Measurements from ENCODE around the gene PCDHGA2.
"Not testable (repeated sequence)": the region's sequence is repeated elsewhere in the genome, so short reads cannot be mapped to it uniquely, and the experiment has no call there.

The PCDHGA2 gene

DNA sequence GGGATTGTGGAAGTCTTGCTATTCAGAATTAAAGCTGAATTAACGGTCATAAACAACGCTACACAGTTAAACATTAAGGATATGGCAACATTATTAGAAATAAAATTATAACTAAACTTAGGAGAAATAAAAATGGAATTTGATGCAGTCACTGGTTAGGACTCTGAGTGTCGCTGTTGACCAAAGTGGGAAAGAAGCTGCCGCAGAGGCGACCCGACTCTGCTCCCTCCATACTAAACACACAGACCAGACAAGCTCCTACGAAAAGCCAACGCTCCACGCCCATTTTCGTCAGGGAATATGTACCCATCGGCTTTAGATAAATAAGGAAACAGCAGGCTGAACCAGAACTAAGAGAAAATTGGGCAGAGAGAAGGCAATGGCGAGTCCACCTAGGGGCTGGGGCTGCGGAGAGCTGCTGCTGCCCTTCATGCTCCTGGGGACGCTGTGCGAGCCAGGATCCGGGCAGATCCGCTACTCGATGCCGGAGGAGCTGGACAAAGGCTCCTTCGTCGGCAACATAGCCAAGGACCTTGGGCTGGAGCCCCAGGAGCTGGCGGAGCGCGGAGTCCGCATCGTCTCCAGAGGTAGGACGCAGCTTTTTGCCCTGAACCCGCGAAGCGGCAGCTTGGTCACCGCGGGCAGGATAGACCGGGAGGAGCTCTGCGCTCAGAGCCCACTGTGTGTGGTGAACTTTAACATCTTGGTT lies 25.5 kb downstream of the PCDHGA2 start, which contains the start of gene PCDHGA5:
PCDHGA5 (plus strand) TSS at position 211 of the 709 bp plus-strand sequence; CDS start at position 380, 169 bp downstream.
- FAIRE-seq: no peak
- TF ChIP-seq TAF1 (IDR thresholded peaks at IDR 0.05; ENCODE audit: low read depth, low read length) (no peak), POU2F2 (IDR thresholded peaks at IDR 0.05; ENCODE audit: low read depth, low read length) (no peak), SPI1 (IDR thresholded peaks at IDR 0.05; ENCODE audit: low read depth, low read length) (no peak)
- DNase-seq (ENCODE audit: insufficient read length, low spot score): no peak

DNA sequence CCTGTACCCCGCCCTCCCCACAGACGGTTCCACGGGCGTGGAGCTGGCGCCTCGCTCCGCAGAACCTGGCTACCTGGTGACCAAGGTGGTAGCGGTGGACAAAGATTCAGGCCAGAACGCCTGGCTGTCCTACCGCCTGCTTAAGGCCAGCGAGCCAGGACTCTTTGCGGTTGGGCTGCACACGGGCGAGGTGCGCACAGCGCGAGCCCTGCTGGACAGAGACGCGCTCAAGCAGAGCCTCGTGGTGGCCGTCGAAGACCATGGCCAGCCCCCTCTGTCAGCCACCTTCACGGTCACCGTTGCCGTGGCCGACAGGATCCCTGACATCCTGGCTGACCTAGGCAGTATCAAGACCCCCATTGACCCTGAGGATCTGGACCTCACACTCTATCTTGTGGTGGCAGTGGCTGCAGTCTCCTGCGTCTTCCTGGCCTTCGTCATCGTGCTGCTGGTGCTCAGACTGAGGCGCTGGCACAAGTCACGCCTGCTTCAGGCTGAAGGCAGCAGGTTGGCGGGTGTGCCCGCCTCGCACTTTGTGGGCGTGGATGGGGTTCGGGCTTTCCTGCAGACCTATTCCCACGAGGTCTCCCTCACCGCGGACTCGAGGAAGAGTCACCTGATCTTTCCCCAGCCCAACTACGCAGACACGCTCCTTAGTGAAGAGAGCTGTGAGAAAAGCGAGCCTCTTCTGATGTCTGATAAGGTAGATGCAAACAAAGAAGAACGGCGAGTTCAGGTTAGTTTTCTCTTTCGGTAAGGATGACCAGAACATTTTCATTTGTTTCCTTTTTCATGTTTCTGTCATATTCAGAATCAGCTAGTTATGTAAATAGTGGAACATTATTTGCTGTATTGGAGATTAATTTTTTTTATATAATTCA lies 27.7 kb downstream of the PCDHGA2 start:
- DNase-seq (ENCODE audit: insufficient read length, low spot score): no peak
- TF ChIP-seq TAF1 (IDR thresholded peaks at IDR 0.05; ENCODE audit: low read depth, low read length): no peak
- TF ChIP-seq POLR2A (IDR thresholded peaks at IDR 0.05; ENCODE audit: low read depth, low read length): no peak
- no peak for TF ChIP-seq PAX5 (IDR thresholded peaks at IDR 0.05; ENCODE audit: insufficient read depth, low read length, severe bottlenecking)
- no peak for TF ChIP-seq SPI1 (IDR thresholded peaks at IDR 0.05; ENCODE audit: low read depth, low read length)
- no peak for TF ChIP-seq POU2F2 (IDR thresholded peaks at IDR 0.05; ENCODE audit: low read depth, low read length)
- TF ChIP-seq POLR2AphosphoS5 (IDR thresholded peaks at IDR 0.05; ENCODE audit: low read depth, low read length): no peak
- no peak for FAIRE-seq

DNA sequence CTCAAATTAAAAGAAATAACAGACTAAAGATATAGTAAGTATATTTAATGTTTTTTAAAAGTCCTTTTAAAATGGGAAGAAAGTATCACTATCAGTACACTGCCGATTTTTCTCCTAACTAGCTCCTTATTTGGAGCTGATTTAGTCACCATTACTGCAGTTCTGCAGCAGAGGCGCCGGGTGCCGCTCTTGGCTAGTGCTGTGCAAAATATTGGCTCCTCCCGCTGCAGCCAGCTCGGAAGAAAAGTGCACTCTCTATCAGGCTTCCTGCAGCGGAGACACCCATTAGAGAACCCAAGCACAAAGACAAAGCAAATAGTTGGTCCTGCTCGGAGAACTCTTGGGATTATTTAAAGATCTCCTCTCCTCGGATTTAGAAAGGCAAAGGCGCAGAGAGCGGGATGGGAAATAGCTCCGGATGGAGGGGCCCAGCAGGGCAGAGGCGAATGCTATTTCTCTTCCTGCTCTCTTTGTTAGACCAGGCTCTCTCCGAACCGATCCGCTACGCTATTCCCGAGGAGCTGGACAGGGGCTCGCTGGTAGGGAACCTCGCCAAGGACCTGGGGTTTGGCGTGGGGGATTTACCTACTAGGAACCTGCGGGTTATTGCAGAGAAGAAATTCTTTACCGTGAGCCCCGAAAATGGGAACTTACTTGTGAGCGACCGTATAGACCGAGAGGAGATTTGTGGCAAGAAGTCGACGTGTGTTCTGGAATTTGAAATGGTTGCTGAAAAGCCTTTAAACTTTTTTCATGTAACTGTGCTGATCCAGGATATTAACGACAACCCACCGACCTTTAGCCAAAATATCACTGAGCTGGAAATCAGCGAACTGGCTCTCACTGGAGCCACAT lies 31.7 kb downstream of the PCDHGA2 start, which contains the start of gene PCDHGB3:
PCDHGB3 (plus strand) TSS at position 249 of the 855 bp plus-strand sequence; CDS start at position 402, 153 bp downstream.
- TF ChIP-seq POLR2AphosphoS5 (IDR thresholded peaks at IDR 0.05; ENCODE audit: low read depth, low read length): no peak
- FAIRE-seq: peak; percentile 5

DNA sequence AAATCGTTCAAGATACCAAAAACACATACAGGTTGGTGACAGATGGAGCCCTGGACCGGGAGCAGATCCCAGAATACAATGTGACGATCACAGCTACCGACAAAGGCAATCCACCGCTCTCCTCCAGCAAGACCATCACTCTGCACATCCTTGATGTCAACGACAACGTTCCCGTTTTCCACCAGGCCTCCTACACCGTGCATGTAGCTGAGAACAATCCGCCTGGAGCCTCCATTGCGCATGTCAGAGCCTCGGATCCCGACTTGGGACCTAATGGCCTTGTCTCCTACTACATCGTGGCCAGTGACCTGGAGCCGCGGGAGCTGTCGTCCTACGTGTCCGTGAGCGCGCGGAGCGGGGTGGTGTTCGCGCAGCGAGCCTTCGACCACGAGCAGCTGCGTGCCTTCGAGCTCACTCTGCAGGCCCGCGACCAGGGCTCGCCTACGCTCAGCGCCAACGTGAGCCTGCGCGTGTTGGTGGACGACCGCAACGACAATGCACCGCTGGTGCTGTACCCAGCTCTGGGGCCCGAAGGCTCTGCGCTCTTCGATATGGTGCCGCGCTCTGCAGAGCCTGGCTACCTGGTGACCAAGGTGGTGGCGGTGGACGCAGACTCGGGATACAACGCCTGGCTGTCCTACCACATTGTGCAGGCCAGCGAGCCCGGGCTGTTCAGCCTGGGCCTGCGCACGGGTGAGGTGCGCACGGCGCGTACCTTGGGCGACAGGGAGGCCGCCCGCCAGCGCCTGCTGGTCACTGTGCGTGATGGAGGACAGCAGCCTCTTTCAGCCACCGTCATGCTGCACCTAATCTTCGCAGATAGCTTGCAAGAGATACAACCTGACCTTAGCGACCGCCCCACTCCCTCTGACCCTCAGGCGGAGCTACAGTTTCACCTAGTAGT lies 33.3 kb downstream of the PCDHGA2 start:
- FAIRE-seq: no peak
- TF ChIP-seq SPI1 (IDR thresholded peaks at IDR 0.05; ENCODE audit: low read depth, low read length) (no peak), POU2F2 (IDR thresholded peaks at IDR 0.05; ENCODE audit: low read depth, low read length) (no peak), TAF1 (IDR thresholded peaks at IDR 0.05; ENCODE audit: low read depth, low read length) (no peak), POLR2AphosphoS5 (IDR thresholded peaks at IDR 0.05; ENCODE audit: low read depth, low read length) (no peak), POLR2A (IDR thresholded peaks at IDR 0.05; ENCODE audit: low read depth, low read length) (no peak), PAX5 (IDR thresholded peaks at IDR 0.05; ENCODE audit: insufficient read depth, low read length, severe bottlenecking) (no peak)
- no peak for DNase-seq (ENCODE audit: insufficient read length, low spot score)

More for the DNA sequence above, 31.7 kb downstream of the PCDHGA2 start, which contains the start of gene PCDHGB3:
- DNase-seq (ENCODE audit: insufficient read length, low spot score): peak; percentile 43

DNA sequence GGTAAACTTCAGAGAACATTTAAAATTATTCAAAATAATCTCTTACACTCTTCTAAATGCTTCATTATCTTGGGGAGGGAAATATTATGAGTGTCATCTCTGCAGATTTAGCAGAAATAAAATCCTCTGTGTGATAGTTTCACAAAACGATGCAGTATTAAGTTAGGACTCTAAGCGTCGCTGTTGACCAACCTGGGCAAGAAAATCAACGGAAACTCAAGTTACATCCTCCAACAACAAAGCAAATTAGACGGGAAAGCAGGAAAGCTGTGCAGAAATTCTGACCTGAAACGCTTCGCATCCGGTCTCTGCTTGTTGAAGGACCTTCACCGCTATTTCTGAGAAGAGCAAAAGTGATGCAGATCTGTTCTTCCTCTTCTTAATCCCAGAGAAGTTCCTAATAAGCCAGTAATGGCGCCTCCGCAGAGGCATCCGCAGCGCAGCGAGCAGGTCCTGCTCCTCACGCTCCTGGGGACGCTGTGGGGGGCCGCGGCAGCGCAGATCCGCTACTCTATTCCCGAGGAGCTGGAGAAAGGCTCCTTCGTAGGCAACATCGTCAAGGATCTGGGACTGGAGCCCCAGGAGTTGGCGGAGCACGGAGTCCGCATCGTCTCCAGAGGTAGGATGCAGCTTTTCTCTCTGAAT lies 35.2 kb downstream of the PCDHGA2 start, which contains the start of gene PCDHGA6:
PCDHGA6 (plus strand) TSS at position 219 of the 645 bp plus-strand sequence; CDS start at position 412, 193 bp downstream.
- no peak for FAIRE-seq
- TF ChIP-seq POU2F2 (IDR thresholded peaks at IDR 0.05; ENCODE audit: low read depth, low read length) (no peak), POLR2AphosphoS5 (IDR thresholded peaks at IDR 0.05; ENCODE audit: low read depth, low read length) (no peak), POLR2A (IDR thresholded peaks at IDR 0.05; ENCODE audit: low read depth, low read length) (no peak), PAX5 (IDR thresholded peaks at IDR 0.05; ENCODE audit: insufficient read depth, low read length, severe bottlenecking) (no peak), SPI1 (IDR thresholded peaks at IDR 0.05; ENCODE audit: low read depth, low read length) (no peak), TAF1 (IDR thresholded peaks at IDR 0.05; ENCODE audit: low read depth, low read length) (no peak)

DNA sequence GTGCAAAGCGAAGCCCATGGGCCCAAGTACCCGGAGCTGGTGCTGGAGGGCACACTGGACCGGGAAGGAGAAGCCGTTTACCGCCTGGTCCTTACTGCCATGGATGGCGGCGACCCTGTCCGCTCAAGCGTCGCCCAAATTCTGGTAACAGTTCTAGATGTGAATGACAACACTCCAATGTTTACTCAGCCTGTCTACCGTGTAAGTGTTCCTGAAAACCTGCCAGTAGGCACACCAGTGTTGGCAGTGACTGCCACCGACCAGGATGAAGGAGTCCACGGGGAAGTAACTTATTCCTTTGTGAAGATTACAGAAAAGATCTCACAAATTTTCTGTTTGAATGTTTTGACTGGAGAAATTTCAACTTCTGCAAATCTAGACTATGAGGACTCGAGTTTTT lies 36.1 kb downstream of the PCDHGA2 start:
- FAIRE-seq (no peak), DNase-seq (ENCODE audit: insufficient read length, low spot score) (no peak)
- TF ChIP-seq POLR2AphosphoS5 (IDR thresholded peaks at IDR 0.05; ENCODE audit: low read depth, low read length): no peak
- no peak for TF ChIP-seq TAF1 (IDR thresholded peaks at IDR 0.05; ENCODE audit: low read depth, low read length)
- TF ChIP-seq SPI1 (IDR thresholded peaks at IDR 0.05; ENCODE audit: low read depth, low read length): no peak

More for the DNA sequence above, 35.2 kb downstream of the PCDHGA2 start, which contains the start of gene PCDHGA6:
- DNase-seq (ENCODE audit: insufficient read length, low spot score): no peak

DNA sequence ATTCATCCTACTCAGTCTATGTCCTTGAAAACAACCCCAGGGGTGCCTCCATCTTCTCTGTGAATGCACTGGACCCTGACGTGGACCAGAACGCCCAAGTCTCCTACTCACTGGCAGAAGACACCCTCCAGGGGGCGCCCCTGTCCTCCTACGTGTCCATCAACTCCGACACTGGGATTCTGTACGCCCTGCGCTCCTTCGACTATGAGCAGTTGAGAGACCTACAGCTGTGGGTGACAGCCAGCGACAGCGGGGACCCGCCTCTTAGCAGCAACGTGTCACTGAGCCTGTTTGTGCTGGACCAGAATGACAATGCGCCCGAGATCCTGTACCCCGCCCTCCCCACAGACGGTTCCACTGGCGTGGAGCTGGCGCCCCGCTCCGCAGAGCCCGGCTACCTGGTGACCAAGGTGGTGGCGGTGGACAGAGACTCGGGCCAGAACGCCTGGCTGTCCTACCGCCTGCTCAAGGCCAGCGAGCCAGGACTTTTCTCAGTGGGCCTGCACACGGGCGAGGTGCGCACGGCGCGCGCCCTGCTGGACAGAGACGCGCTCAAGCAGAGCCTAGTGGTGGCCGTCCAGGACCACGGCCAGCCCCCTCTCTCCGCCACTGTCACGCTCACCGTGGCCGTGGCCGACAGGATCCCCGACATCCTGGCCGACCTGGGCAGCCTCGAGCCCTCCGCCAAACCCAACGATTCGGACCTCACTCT lies 37.0 kb downstream of the PCDHGA2 start:
- not testable (repeated sequence) for FAIRE-seq

More for the DNA sequence above, 37.0 kb downstream of the PCDHGA2 start:
- not testable (repeated sequence) for DNase-seq (ENCODE audit: insufficient read length, low spot score)
